Right ventricle myocardium inferior (tissue), 1 donor: ENCODE results near the gene GSC2. TPM values are rescaled to one million over a fixed set of nuclear protein-coding genes. Genes with fewer than 3 reads are reported as not detected.
"Not testable (repeated sequence)": the region's sequence is repeated elsewhere in the genome, so short reads cannot be mapped to it uniquely, and the experiment has no call there.

Experiments used
- ATAC-seq: fragments of 200-7000 bp; cut with Tn5 transposase; one replicate; pipeline ENCODE4 v1.9.1; 2020; ENCODE audit warnings: mild to moderate bottlenecking, moderate library complexity
- DNase-seq: peaks from one replicate; pipeline ENCODE4 v3.0.0; 2021; ENCODE audit errors: missing footprints
- intact Hi-C: fragments of 100-400 bp; cut with DNase I; formaldehyde crosslinking; loops from one replicate; pipeline ENCODE4 v1.11.0; 2022
- total RNA-seq: library from RNA; stranded (reverse); fragmentation: NEBNext Ultra II Directional; extraction: Animal tissue kit (Norgen Biotek cat#: 25700); gene quantifications from one replicate; pipeline ENCODE4 v1.2.1, GENCODE V29; 2021
- donor health status: DM: no; HTN: yes; CAD: no; lungs with severe emphysema.

Gene GSC2
- total RNA-seq, 1 donor from 2014 or later: not detected

- ATAC-seq: no peak
- intact Hi-C loops: no loop called here
- DNase-seq: no peak
These were observed 18.2 kb upstream of the GSC2 start for GRCh38 chr22:19168088-19168890.

DNA sequence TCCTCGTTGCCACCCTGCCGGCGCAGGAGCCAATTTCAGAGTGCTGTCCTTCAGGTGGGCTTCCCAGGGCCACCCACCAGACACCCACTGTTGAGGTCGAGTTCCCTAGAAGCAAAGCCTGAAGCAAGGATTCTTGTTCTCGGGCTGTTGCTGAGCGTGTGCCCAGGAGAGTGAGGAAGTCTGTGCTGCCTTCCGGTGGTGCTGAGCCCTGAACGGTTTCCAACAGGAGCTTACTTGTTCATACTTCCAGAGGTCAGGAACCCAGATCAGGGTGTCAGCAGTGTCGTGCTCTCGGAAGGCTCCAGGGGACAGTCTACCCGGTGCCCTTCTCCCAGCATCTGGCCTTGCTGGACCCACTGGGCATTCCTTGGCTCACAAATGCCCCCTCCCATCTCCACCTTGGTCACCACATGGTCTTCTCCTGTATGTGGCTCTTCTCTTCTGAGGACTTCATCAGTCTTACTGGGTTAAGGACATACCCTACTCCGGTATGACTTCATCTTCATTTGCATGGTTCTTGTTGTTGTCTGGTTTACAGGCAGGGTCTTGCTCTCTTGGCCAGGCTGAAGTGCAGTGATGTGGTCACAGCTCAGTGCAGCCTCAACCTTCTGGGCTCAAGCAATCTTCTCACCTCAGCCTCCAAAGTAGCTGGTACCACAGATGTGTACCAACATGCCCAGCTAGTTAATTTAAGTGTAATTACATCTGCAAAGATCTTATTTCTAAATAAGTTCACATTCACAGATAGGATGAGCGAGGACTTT, 17.2 kb upstream of the GSC2 start:
- DNase-seq (no peak), ATAC-seq (no peak)
- intact Hi-C loops: no loop called here

- DNase-seq (no peak), ATAC-seq (no peak)
- intact Hi-C loops: no loop called here
These were observed 16.3 kb upstream of the GSC2 start for GRCh38 chr22:19166421-19166820.

GRCh38 chr22:19164425-19164824, 14.3 kb upstream of the GSC2 start:
- intact Hi-C loops: no loop called here
- DNase-seq: no peak
- ATAC-seq: no peak

DNA sequence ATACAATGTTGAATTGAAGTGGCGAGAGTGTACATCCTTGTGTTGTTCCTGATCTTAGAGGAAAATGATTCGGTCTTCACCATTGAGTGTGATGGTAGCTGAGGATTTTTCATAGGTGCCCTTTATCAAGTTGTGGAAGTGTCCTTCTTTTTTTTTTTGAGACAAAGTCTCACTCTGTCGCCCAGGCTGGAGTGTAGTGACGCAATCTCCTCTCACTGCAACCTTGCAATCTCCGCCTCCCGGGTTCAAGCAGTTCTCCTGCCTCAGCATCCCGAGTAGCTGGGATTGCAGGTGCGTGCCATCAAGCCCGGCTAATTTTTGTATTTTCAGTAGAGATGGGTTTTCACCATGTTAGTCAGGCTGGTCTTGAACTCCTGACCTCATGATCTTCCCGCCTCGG, 8.6 kb upstream of the GSC2 start:
- intact Hi-C loops, ATAC-seq, DNase-seq: not testable (repeated sequence)

DNA sequence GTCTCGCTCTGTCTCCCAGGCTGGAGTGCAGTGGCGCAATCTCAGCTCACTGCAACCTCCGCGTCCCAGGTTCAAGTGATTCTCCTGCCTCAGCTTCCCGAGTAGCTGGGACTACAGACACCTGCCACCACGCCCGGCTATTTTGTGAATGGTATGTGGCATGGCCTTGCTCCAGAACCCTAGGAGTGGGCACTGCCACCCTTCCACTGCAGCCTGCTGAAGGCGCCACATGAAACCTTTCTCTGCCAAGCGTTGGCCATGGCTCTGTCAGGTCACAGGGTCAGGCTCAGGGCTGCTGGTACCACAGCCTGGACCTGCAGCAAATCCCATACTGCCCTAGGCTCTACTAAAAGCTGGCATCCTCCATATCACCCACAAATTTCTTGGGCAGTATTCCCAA, 6.0 kb upstream of the GSC2 start:
- peak; percentile 55 for DNase-seq
- intact Hi-C loops, ATAC-seq: not testable (repeated sequence)

GRCh38 chr22:19152942-19153883, 3.1 kb upstream of the GSC2 start:
- DNase-seq: peak; percentile 51
- ATAC-seq: no peak
- intact Hi-C loops: no loop called here

DNA sequence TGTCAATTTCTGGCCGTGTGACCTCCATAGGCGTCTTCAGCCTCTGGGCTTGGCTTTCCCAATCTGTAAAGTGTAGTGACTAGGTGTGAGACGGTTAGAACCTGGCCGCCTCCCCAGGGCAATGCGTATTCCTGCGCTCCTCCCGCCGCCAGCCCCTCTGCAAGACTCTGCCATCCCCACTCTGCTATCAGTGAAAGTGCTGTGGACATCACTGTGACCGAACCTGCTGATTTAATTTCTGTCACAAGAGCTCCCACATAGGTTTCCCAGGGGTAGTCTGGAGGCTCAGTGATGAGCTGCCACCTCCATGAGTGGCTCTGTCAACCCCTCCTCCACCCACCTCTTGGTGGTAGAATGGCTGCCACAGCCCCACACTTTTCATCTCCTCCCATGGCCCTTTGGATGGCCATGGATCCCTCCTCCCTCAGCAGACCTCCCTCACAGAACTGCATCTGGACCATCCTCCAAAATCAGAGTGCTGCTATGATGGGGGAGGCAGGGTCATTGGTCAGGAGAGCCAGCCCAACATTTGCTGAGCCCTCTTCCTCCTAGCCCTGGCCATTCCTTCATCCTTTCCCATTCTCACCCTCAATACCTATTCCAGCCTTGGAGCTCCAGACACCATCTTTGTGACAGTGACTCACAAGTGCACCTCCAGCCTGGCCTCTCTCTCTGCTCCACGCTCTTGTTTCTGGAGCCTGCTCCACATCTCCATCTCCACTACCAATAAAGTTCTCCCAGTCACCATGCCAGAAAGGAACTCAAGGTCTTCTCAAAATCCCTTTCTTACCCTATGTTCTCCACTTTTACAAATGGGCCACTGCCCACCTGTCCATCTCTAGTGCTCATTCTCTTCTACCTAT, 1.5 kb upstream of the GSC2 start:
- no peak for DNase-seq
- ATAC-seq: no peak
- intact Hi-C loops: no loop called here

DNA sequence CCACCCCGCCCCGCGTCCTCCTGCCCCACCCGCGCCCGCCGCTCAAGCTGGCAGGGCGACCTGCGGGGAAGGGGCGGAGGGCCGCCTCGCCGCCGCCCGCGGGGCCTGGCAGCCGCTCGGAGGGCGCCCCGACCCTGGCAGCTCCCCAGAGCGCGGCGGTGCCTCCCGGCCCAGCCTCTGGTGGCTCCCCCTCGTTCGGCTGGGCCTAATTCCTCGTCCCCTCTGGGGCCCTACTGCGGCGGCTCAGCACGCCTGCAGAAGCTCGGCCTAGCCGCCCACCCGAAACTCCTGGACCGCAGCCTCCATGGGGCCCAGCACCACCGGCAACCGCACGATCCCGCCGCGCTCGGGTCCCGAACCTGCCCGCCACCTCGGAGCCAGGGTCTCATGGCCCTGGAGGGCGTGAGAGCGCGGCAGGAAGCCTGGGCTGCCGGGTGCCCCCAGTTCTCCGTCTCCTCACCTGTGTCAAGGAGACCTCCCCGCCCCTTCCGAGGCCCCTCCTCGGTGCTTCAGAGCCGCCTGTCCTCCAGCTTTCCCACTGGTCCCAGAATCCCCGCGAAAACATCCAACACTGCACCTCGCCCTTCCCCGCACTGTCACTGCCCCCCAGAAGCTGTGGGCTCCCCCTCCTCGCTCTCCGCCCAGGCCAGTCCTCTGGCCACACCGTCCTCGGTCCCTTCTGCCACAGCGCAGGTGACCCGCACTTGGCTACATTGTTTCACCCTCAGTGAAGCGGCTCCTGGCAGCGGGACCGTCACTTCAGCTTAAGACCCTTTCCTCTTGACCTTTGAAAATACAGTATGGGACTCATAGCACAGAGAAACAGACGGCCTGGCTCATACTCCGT, 613 bp upstream of the GSC2 start:
- DNase-seq: peak; percentile 62
- ATAC-seq: no peak
- intact Hi-C loops: no loop called here

- intact Hi-C loops: loop anchor here (10.0 kb wide), 1 partner anchor 286 kb away; the partner anchor contains the start of genes HIRA and MRPL40
- no peak for ATAC-seq
- DNase-seq: peak; percentile 43
These were observed 827 bp downstream of the GSC2 start for GRCh38 chr22:19149047-19149883.

GRCh38 chr22:19148417-19149046, 1.6 kb downstream of the GSC2 start:
- intact Hi-C loops: loop anchor here (10.0 kb wide), 1 partner anchor 286 kb away; the partner anchor contains the start of genes HIRA and MRPL40
- no peak for ATAC-seq
- DNase-seq: peak; percentile 35

GRCh38 chr22:19147195-19147780, 2.8 kb downstream of the GSC2 start:
- peak; percentile 53 for DNase-seq
- no peak for ATAC-seq
- intact Hi-C loops: loop anchor here (10.0 kb wide), 1 partner anchor 288 kb away; the partner anchor contains the start of genes HIRA and MRPL40

DNA sequence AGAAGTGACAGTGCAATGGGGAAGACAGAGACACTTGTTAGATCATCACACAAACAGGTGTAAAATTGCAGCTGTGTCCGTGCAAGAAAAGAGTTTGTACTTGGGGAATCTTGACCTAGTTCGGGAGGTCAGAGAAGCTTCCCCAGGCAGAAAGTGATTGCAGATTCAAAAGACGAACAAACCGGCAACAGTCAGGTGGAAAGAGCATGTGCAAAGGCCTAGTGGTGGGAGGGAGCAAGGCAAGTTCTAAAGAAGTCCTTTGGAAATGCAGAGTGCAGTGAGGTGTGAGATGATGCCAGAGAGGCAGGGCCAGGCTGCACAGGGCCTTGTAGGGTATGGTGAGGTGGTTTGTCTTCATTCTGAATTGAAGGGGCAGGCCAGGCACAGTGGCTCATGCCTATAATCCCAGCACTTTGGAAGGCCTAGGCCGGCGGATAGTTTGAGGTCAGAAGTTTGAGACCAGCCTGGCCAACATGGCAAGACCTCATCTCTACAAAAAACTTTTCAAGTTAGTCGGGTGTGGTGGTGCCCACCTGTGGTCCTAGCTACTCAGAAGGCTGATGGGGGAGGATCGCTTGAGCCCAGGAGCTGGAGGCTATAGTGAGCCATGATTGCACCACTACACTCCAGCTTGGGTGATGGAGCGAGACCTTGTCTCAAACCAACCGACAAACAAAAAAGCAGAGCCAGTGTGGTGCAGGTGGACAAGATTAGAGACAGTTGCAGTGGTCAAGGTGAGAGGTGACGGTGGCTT, 3.7 kb downstream of the GSC2 start:
- ATAC-seq: no peak
- peak; percentile 70 for DNase-seq
- intact Hi-C loops: loop anchor here (10.0 kb wide), 1 partner anchor 288 kb away; the partner anchor contains the start of genes HIRA and MRPL40

GRCh38 chr22:19143967-19144400, 6.1 kb downstream of the GSC2 start:
- intact Hi-C loops: loop anchor here (2.0 to 10.0 kb wide), 3 partner anchors 35 to 487 kb away; partner anchors contain the start of genes HIRA, MRPL40 and SLC25A1
- ATAC-seq: no peak
- no peak for DNase-seq
